Kidney (tissue), 14 donors: ENCODE measurements around the gene SPINK13. TPM values are rescaled to one million over a fixed set of nuclear protein-coding genes. Genes with fewer than 3 reads are reported as not detected.

Experiments
- DNase-seq, 5 donors: peaks; one replicate each; pipeline ENCODE4 v3.0.0-alpha.2; 2013 to 2020
- FAIRE-seq: peaks from 2 replicates; lab custom pipeline; 2012; peaks lifted over from hg19 to GRCh38; lab: Jason Lieb, UNC
- H3K27ac ChIP-seq, 2 donors: one replicate each; pipeline ENCODE4 v1.7.0; 2013; ENCODE audit warnings: low read depth in 2 of 2, low read length in 2 of 2, inconsistent platforms in 1 of 2
- H3K27me3 ChIP-seq: one replicate; pipeline ENCODE4 v1.7.1; 2013; ENCODE audit warnings: low read length, inconsistent platforms; ENCODE audit not compliant: control insufficient read depth, insufficient read depth
- H3K36me3 ChIP-seq, 3 donors: one replicate each; pipeline versions ENCODE4 v1.7.0 to v1.7.1; 2013; ENCODE audit warnings: low read length in 3 of 3, control low read depth in 1 of 3, inconsistent platforms in 1 of 3; ENCODE audit not compliant: insufficient read depth in 3 of 3, control insufficient read depth in 2 of 3
- H3K4me1 ChIP-seq, 3 donors: one replicate each; pipeline versions ENCODE4 v1.7.0 to v1.7.1; 2013; ENCODE audit warnings: low read length in 3 of 3, inconsistent platforms in 1 of 3, low read depth in 1 of 3; ENCODE audit not compliant: control insufficient read depth in 2 of 3, insufficient read depth in 2 of 3
- H3K4me3 ChIP-seq, 3 donors: one replicate each; pipeline versions ENCODE4 v1.7.0 to v1.8.1; 2013; ENCODE audit warnings: low read length in 3 of 3, control low read depth in 1 of 3, inconsistent platforms in 1 of 3
- H3K9ac ChIP-seq, 3 donors: one replicate each; pipeline versions ENCODE4 v1.7.0 to v1.7.1; 2013; ENCODE audit warnings: low read length in 3 of 3, control low read depth in 1 of 3, inconsistent platforms in 1 of 3
- H3K9me3 ChIP-seq, 3 donors: one replicate each; pipeline versions ENCODE4 v1.7.0 to v1.7.1; 2013; ENCODE audit warnings: low read length in 3 of 3, control low read depth in 1 of 3, inconsistent platforms in 1 of 3; ENCODE audit not compliant: control insufficient read depth in 2 of 3, insufficient read depth in 1 of 3
- intact Hi-C: fragments of 100-400 bp; cut with DNase I; formaldehyde crosslinking; loops from one replicate; pipeline ENCODE4 v1.11.1; 2022
- polyA plus RNA-seq: library from polyadenylated mRNA; stranded (reverse); fragments of 350-450 nt; fragmentation: Illumina TruSeq; extraction: RNeasy Lipid Tissue Mini Kit (QIAGEN cat#74804); gene quantifications from one replicate; pipeline ENCODE4 v1.2.3, GENCODE V29; 2014; ENCODE audit warnings: low read depth, low replicate concordance; ENCODE audit not compliant: insufficient read depth
- total RNA-seq: library from RNA; stranded (reverse); fragmentation: NEBNext Ultra II Directional; extraction: Animal tissue kit (Norgen Biotek cat#: 25700); gene quantifications from one replicate; pipeline ENCODE4 v1.2.1, GENCODE V29; 2021
- TF ChIP-seq, protein P1 (sequence below): IDR thresholded peaks from 3 replicates; pipeline ENCODE4 v1.5.1; 2012; ENCODE audit warnings: mild to moderate bottlenecking, moderate library complexity, borderline replicate concordance; ENCODE audit not compliant: insufficient read depth; ENCODE audit errors: extremely low read depth
- donor health status: control.
- donor health status: control.
- donor health status: control.
- donor health status: control.
- donor health status: control.
- donor health status: DM: yes; HTN: yes; CAD: no.
- donor health status: Normal renal cell carcinoma (clear cell type).

Gene SPINK13
- total and polyA plus RNA-seq, 2 donors from 2014 or later, result 0.43 to 1.6 TPM

DNA sequence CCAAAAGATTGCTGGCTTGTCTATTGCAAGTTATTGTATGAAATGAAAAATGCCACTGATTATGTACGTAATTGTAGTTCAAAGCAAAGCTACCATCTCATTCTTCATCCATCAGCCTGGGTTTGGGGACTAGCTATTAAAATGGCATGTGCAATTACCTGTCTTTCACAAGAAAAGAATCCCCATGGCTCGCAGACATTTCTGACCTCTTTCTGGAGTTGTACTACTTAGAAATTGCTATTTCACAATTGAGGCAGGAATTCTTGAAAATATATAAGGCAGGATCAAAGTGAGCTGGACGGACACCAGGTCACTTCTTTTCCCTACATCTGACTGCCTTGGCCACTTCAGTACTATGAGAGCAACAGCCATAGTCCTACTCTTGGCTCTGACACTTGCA lies 66.7 kb downstream of the SPINK13 start, which contains the start of gene SPINK9:
SPINK9 (plus strand) TSS at position 301 of the 400 bp plus-strand sequence; CDS start at position 356, 55 bp downstream.
- DNase-seq (no peak), FAIRE-seq (no peak)
- Histone ChIP-seq H3K27ac (no peak within 1 kb of the TSS), H3K9ac (no peak within 1 kb of the TSS), H3K9me3 (no peaks in the 10 kb centered on the region), H3K27me3 (no peaks in the 10 kb centered on the region), H3K36me3 (no peaks in the 10 kb centered on the region), H3K4me3 (no peak within 1 kb of the TSS), H3K4me1 (no peaks in the 10 kb centered on the region)
- intact Hi-C loops, result no loop called here
- TF ChIP-seq, protein P1, sequence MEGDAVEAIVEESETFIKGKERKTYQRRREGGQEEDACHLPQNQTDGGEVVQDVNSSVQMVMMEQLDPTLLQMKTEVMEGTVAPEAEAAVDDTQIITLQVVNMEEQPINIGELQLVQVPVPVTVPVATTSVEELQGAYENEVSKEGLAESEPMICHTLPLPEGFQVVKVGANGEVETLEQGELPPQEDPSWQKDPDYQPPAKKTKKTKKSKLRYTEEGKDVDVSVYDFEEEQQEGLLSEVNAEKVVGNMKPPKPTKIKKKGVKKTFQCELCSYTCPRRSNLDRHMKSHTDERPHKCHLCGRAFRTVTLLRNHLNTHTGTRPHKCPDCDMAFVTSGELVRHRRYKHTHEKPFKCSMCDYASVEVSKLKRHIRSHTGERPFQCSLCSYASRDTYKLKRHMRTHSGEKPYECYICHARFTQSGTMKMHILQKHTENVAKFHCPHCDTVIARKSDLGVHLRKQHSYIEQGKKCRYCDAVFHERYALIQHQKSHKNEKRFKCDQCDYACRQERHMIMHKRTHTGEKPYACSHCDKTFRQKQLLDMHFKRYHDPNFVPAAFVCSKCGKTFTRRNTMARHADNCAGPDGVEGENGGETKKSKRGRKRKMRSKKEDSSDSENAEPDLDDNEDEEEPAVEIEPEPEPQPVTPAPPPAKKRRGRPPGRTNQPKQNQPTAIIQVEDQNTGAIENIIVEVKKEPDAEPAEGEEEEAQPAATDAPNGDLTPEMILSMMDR, result no peak

Other genes with a start within 250 kb of the SPINK13 start
- gene SPINK5, start 204.8 kb upstream of the SPINK13 start, total RNA-seq, result 0.91 TPM
- gene SPINK5, start 204.8 kb upstream of the SPINK13 start, polyA plus RNA-seq, result 0.32 TPM
- not detected for gene SPINK14, start 100.2 kb upstream of the SPINK13 start, total RNA-seq
- gene SPINK14, start 100.2 kb upstream of the SPINK13 start, polyA plus RNA-seq, result not detected
- not detected for gene SPINK6, start 65.8 kb upstream of the SPINK13 start, total RNA-seq
- gene SPINK6, start 65.8 kb upstream of the SPINK13 start, polyA plus RNA-seq, result not detected
- not detected for gene MARCOL, start 30.3 kb upstream of the SPINK13 start, total RNA-seq
- not detected for gene MARCOL, start 30.3 kb upstream of the SPINK13 start, polyA plus RNA-seq
- not detected for gene SPINK7, start 43.6 kb downstream of the SPINK13 start, total RNA-seq
- 1.8 TPM for gene SPINK7, start 43.6 kb downstream of the SPINK13 start, polyA plus RNA-seq
- gene SPINK9, start 66.8 kb downstream of the SPINK13 start, total RNA-seq, result not detected
- gene SPINK9, start 66.8 kb downstream of the SPINK13 start, polyA plus RNA-seq, result not detected
- gene FBXO38, start 115.2 kb downstream of the SPINK13 start, total RNA-seq, result 45.9 TPM
- gene FBXO38, start 115.2 kb downstream of the SPINK13 start, polyA plus RNA-seq, result 9.6 TPM